ENCODE data around the gene TPP2. TPM values are rescaled to one million over a fixed set of nuclear protein-coding genes. Genes with fewer than 3 reads are reported as not detected.

TPP2 gene
- total RNA-seq, 2 donors from 2014 or later = 64.2 to 80.6 TPM

- Histone ChIP-seq H3K9me3 (ENCODE audit: control insufficient read depth, low read length) (no peaks in the 10 kb centered on the region), H3K27me3 (ENCODE audit: control insufficient read depth, insufficient read depth, low read length, poor library complexity, severe bottlenecking) (no peaks in the 10 kb centered on the region), H3K4me1 (ENCODE audit: control insufficient read depth, insufficient read depth, low read length) (no peaks in the 10 kb centered on the region), H3K4me3 (ENCODE audit: low read length) (peak overlapping the region; percentile 99), H3K9ac (ENCODE audit: extremely low read depth, low read length, poor library complexity, severe bottlenecking) (no peak overlapping the region), H3K27ac (ENCODE audit: low read depth, low read length) (no peak overlapping the region), H3K36me3 (ENCODE audit: control insufficient read depth, insufficient read depth, low read length) (peaks cover 20% of the 10 kb centered on the region)
- H3K4me1 Mint-ChIP-seq = peaks cover 42% of the 10 kb centered on the region
- DNase-seq = no peak
- 84 to 86% methylated on average over 3 of the region's 3 CpGs for WGBS, 2 experiments (ENCODE audit: insufficient coverage in 1 of 2, insufficient read length in 1 of 2)
- peaks cover 16% of the 10 kb centered on the region for H3K36me3 Mint-ChIP-seq (ENCODE audit: low read depth)
- H3K4me3 Mint-ChIP-seq = peak overlapping the region; percentile 10
- H3K27me3 Mint-ChIP-seq (ENCODE audit: insufficient read depth) = no peaks in the 10 kb centered on the region
- no peak overlapping the region for H3K27ac Mint-ChIP-seq
- no peak for TF ChIP-seq CTCF (conservative IDR thresholded peaks at IDR 0.05)
- no peaks in the 10 kb centered on the region for H3K9me3 Mint-ChIP-seq
Measured at GRCh38 chr13:102599426-102600012, 2.7 kb downstream of the TPP2 start.

- H3K4me1 Mint-ChIP-seq = peaks cover 15% of the 10 kb centered on the region
- no peak overlapping the region for H3K4me3 Mint-ChIP-seq
- H3K27me3 Mint-ChIP-seq (ENCODE audit: insufficient read depth) = no peaks in the 10 kb centered on the region
- no peak for DNase-seq
- Histone ChIP-seq H3K4me1 (ENCODE audit: control insufficient read depth, insufficient read depth, low read length) (no peaks in the 10 kb centered on the region), H3K36me3 (ENCODE audit: control insufficient read depth, insufficient read depth, low read length) (peaks cover 85% of the 10 kb centered on the region), H3K27ac (ENCODE audit: low read depth, low read length) (no peak overlapping the region), H3K27me3 (ENCODE audit: control insufficient read depth, insufficient read depth, low read length, poor library complexity, severe bottlenecking) (no peaks in the 10 kb centered on the region), H3K4me3 (ENCODE audit: low read length) (no peak overlapping the region), H3K9ac (ENCODE audit: extremely low read depth, low read length, poor library complexity, severe bottlenecking) (no peak overlapping the region), H3K9me3 (ENCODE audit: control insufficient read depth, low read length) (no peaks in the 10 kb centered on the region)
- 95% methylated on average over 9 of the region's 9 CpGs for WGBS, 2 experiments (ENCODE audit: insufficient coverage in 1 of 2, insufficient read length in 1 of 2)
- H3K27ac Mint-ChIP-seq = peak overlapping the region; percentile 58
- no peak for TF ChIP-seq CTCF (conservative IDR thresholded peaks at IDR 0.05)
- H3K9me3 Mint-ChIP-seq = no peaks in the 10 kb centered on the region
- peaks cover 73% of the 10 kb centered on the region for H3K36me3 Mint-ChIP-seq (ENCODE audit: low read depth)
Measured at GRCh38 chr13:102606537-102607309, 9.9 kb downstream of the TPP2 start.

DNA sequence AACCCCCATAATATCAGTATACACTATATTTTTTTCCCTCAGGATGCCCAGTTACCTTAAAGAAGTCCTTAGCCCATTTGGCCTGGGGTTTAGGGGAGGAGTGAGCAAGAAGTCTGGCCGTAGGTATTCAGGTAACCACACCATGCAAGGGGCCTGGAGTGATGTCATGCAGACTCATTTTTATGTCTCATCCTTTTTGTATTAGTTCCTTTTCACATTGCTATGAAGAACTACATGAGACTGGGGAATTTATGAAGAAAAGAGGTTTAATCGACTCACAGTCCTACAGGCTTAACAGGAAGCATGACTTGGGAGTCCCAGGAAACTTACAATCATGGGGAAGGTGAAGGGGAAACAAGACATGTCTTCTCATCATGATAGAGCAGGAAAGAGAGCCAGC is 12.2 kb downstream of the TPP2 start:
- H3K36me3 Mint-ChIP-seq (ENCODE audit: low read depth) = peaks cover 67% of the 10 kb centered on the region
- no peak overlapping the region for H3K27ac Mint-ChIP-seq
- no peak for TF ChIP-seq CTCF (conservative IDR thresholded peaks at IDR 0.05)
- H3K4me3 Mint-ChIP-seq = no peak overlapping the region
- Histone ChIP-seq H3K9me3 (ENCODE audit: control insufficient read depth, low read length) (no peaks in the 10 kb centered on the region), H3K4me3 (ENCODE audit: low read length) (no peak overlapping the region), H3K27ac (ENCODE audit: low read depth, low read length) (no peak overlapping the region), H3K9ac (ENCODE audit: extremely low read depth, low read length, poor library complexity, severe bottlenecking) (no peak overlapping the region), H3K4me1 (ENCODE audit: control insufficient read depth, insufficient read depth, low read length) (no peaks in the 10 kb centered on the region), H3K27me3 (ENCODE audit: control insufficient read depth, insufficient read depth, low read length, poor library complexity, severe bottlenecking) (no peaks in the 10 kb centered on the region), H3K36me3 (ENCODE audit: control insufficient read depth, insufficient read depth, low read length) (peaks cover 87% of the 10 kb centered on the region)
- no peaks in the 10 kb centered on the region for H3K27me3 Mint-ChIP-seq (ENCODE audit: insufficient read depth)
- no peak for DNase-seq
- 65 to 92% methylated on average over 1 to 2 of the region's 2 CpGs for WGBS, 2 experiments (ENCODE audit: insufficient coverage in 1 of 2, insufficient read length in 1 of 2)
- no peaks in the 10 kb centered on the region for H3K9me3 Mint-ChIP-seq
- H3K4me1 Mint-ChIP-seq = no peaks in the 10 kb centered on the region

Data from endodermal cell (in vitro differentiated cells).